Heart left ventricle (tissue), 13 donors: ENCODE measurements around the gene PRPF19.

Experiments used
- CTCF ChIP-seq, 12 donors: fragments of 200-600 bp; sonication (generic) in 4 of 12; IDR thresholded peaks; one replicate each; pipeline versions ENCODE4 v1.5.0 to v1.8.0; 2018 to 2022; ENCODE audit warnings: antibody characterized with exemption in 12 of 12, mild to moderate bottlenecking in 5 of 12
- POLR2A ChIP-seq, 2 donors: fragments of 450-650 bp; IDR thresholded peaks; one replicate each; pipeline ENCODE4 v1.6.1; 2017; ENCODE audit warnings: antibody characterized with exemption in 2 of 2, mild to moderate bottlenecking in 2 of 2, moderate library complexity in 2 of 2
- donor health status: ischemic (EF 13 %, LVEDD 7.1; RV severe dilation, severe dysfunction).
- donor health status: DM: no; HTN: yes; CAD: no.
- donor health status: DM: no; HTN: no; CAD: no.
- donor health status: ischemic (EF 25% LVEDD 6.9; RV normal size, moderate dysfunction).
- donor health status: ischemic (EF 25% LVEDD 5.7; RV mildly dilated, moderate dysfunction).
- donor health status: ischemic (EF 35%, LVEDD 5.7; RV mildly dilated, moderate dysfunction).
- donor health status: nonischemic (EF 11% LVEDD 7.7; RV severe dilation, severe dysfunction).
- donor health status: DM: yes; HTN: yes; CAD: no.
- donor health status: PGD.
- donor health status: ischemic (EF 29% LVEDD 5.4; RV normal size, mild dysfunction).
- donor health status: nonischemic (EF 23%, LVEDD 6.1; RV moderate dilation, normal function).

- TF ChIP-seq CTCF (IDR thresholded peaks at IDR 0.05) (no peak), POLR2A (IDR thresholded peaks at IDR 0.05) (no peak)
Measured at GRCh38 chr11:60845338-60845737, 61.0 kb downstream of the PRPF19 start.
